Mucosa of descending colon (tissue), 3 donors: ENCODE data around the gene PABPC1L. TPM values are rescaled to one million over a fixed set of nuclear protein-coding genes. Genes with fewer than 3 reads are reported as not detected.

ENCODE experiments used
- ATAC-seq: fragments of 200-7000 bp; cut with Tn5 transposase; one replicate; pipeline ENCODE4 v1.9.1; 2020; ENCODE audit warnings: mild to moderate bottlenecking, moderate library complexity
- DNase-seq, 3 donors: peaks; one replicate each; pipeline ENCODE4 v3.0.0-alpha.2; 2020
- H3K36me3 ChIP-seq: fragments of 200-600 bp; one replicate; pipeline ENCODE4 v1.8.0; 2021; ENCODE audit warnings: low read depth, mild to moderate bottlenecking
- H3K4me1 ChIP-seq: fragments of 200-600 bp; one replicate; pipeline ENCODE4 v1.8.0; 2021; ENCODE audit warnings: low read depth, mild to moderate bottlenecking
- H3K4me3 ChIP-seq: fragments of 200-600 bp; one replicate; pipeline ENCODE4 v1.8.0; 2021; ENCODE audit warnings: mild to moderate bottlenecking
- H3K9me3 ChIP-seq: fragments of 200-600 bp; one replicate; pipeline ENCODE4 v1.8.0; 2021; ENCODE audit warnings: mild to moderate bottlenecking
- intact Hi-C, 2 donors: fragments of 100-400 bp; cut with DNase I in 1 of 2; cut with micrococcal nuclease in 1 of 2; formaldehyde crosslinking; loops; one replicate each; pipeline versions ENCODE4 v1.11.0 to v1.11.1; 2022; cut with DNase I, micrococcal nuclease
- total RNA-seq, 3 donors: library from RNA; stranded (reverse); fragmentation: NEBNext Ultra II Directional in 2 of 3; extraction: Animal tissue kit (Norgen Biotek cat#: 25700) in 2 of 3; gene quantifications; one replicate each; pipeline versions ENCODE4 v1.2.1 to v1.2.4, GENCODE V29; 2021 to 2023
- TF ChIP-seq, protein P1 (sequence below): fragments of 200-600 bp; IDR thresholded peaks from one replicate; pipeline ENCODE4 v1.8.0; 2022; ENCODE audit warnings: antibody characterized with exemption, mild to moderate bottlenecking
- donor health status: DM: no; HTN: no; CAD: no; lungs with moderate emphysema.
- donor health status: DM: no; HTN: no; CAD: no.
- donor health status: DM: no; HTN: yes; CAD: no.

PABPC1L gene
- total RNA-seq, 3 donors from 2014 or later, result 13.3 to 21.6 (median 18.7) TPM

DNA sequence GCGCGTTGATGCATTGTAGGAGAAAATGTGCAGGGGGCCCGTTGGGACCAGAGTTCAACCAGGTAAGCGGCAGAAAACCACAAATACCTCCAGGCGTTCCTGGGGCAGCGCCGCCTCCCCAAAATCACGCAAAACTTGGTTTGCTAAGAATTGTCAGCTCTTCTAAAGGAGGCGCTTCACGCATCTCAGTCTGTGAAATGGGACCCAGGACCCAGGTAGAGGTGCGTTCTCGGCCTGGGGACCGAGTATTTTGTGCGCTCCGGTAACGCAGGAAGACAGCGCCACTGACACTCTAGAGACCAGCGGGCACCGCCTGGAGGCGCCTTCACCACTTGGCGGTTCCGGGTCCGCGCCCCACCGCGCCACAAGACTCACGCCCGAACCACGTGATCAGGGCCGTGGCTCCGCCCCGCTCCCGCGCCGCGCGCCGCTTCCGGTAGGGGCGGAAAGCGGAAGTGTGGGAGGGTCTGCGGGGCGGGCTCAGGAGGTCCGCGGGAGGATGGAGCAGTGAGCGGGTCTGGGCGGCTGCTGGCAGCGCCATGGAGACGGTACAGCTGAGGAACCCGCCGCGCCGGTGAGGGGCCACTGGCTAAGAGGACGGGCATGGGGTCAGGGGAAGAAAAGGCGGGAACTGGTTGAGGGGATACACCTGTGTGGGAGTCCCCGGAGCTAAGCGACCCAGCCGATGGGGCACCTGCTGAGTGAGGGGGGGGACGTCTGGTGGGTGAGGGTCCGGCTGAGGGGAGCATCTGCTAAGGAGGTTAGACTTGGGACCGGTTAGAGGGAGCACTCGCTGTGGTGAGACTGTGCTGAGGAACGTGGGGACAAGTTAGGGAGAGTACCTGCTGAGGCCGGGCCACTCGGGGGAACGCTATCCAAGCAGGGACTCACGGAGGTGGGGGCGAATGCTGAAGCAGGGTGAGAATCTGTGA is 56.4 kb downstream of the PABPC1L start, which contains the start of gene STK4:
Gene STK4 (plus strand): TSS at position 483 of the 932 bp plus-strand sequence. CDS start 57 bp downstream, at position 540.
- TF ChIP-seq, protein P1, sequence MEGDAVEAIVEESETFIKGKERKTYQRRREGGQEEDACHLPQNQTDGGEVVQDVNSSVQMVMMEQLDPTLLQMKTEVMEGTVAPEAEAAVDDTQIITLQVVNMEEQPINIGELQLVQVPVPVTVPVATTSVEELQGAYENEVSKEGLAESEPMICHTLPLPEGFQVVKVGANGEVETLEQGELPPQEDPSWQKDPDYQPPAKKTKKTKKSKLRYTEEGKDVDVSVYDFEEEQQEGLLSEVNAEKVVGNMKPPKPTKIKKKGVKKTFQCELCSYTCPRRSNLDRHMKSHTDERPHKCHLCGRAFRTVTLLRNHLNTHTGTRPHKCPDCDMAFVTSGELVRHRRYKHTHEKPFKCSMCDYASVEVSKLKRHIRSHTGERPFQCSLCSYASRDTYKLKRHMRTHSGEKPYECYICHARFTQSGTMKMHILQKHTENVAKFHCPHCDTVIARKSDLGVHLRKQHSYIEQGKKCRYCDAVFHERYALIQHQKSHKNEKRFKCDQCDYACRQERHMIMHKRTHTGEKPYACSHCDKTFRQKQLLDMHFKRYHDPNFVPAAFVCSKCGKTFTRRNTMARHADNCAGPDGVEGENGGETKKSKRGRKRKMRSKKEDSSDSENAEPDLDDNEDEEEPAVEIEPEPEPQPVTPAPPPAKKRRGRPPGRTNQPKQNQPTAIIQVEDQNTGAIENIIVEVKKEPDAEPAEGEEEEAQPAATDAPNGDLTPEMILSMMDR, result peak; percentile 36
- intact Hi-C loops, result no loop called here
- DNase-seq (peak; percentile 97 to 98 (median 98)), ATAC-seq (peak; percentile 95)
- Histone ChIP-seq H3K36me3 (no peaks in the 10 kb centered on the region), H3K4me1 (peaks cover 17% of the 10 kb centered on the region), H3K4me3 (peak within 1 kb of the TSS; percentile 61), H3K9me3 (no peaks in the 10 kb centered on the region)

DNA sequence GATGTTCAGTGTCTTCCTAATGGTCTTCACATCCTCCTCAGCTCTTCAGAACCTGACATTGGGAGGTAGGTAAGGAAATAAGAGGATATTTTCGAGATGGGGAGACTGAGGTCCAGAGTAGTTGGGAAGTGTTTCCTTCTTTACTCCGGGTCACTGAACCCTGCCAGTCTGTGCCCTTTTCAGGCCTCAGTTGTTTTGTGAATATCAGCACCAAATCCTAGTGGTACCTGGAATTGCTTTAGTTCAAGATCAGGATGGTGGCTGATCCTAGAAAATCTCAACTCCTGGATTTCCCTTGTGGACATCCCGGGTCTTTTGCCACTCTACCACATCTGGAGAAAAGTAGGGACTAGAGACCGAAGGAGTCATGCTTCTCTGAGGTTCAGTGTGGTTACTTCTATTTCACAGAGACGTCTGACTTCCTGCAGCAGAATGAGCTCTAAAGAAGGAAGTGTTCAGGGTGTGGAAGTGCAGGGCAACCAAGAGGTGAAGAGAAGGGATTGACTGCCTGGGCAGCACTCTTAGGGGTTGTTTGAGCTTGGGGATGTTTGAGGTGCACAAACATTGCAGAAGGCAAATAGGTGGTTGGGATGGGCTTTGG is 57.4 kb downstream of the PABPC1L start:
- intact Hi-C loops, result no loop called here
- TF ChIP-seq, protein P1, result no peak
- ATAC-seq, result peak; percentile 63
- Histone ChIP-seq H3K4me3 (peak overlapping the region; percentile 61), H3K9me3 (no peaks in the 10 kb centered on the region), H3K36me3 (no peaks in the 10 kb centered on the region), H3K4me1 (peaks cover 21% of the 10 kb centered on the region)
- peak in 1 of 3 donors; percentile 48 for DNase-seq

DNA sequence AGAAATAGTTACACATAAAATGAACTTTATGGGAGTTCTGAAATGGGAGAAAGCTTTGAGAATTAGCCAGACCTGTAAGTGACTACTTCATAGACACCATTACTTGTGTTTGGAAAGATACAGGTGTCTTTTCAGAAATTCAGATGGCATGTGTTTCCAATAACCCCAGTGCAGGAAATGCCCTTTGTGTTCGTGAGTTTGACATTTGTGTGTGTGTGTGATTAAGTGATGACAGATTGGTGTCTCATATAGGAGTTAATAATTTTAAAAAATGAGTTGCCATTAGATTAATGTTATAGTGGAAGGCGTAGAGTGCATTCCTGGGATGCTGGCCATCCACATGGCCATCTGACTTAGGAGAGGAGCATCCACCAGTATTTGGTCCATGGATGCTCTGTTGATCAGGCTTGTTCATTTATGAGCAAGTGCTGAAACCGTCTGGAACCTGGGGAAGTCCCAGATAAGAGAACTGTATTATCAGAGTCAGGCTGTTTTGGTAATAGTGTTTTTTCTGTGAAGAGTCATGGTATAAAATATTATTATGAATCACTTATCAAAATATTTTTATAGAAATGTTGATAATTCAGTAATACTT is 59.5 kb downstream of the PABPC1L start:
- TF ChIP-seq, protein P1, result no peak
- H3K9me3 ChIP-seq, result no peaks in the 10 kb centered on the region

GRCh38 chr20:44970243-44970757 is 60.4 kb downstream of the PABPC1L start:
- intact Hi-C loops, result no loop called here
- no peak for ATAC-seq
- Histone ChIP-seq H3K9me3 (no peaks in the 10 kb centered on the region), H3K36me3 (no peaks in the 10 kb centered on the region), H3K4me3 (no peak overlapping the region), H3K4me1 (peaks cover 35% of the 10 kb centered on the region)
- TF ChIP-seq, protein P1, result no peak
- DNase-seq, result no peak

More for the DNA sequence above, 59.5 kb downstream of the PABPC1L start:
- Histone ChIP-seq H3K4me3 (no peak overlapping the region), H3K36me3 (no peaks in the 10 kb centered on the region), H3K4me1 (peaks cover 35% of the 10 kb centered on the region)
- intact Hi-C loops, result no loop called here
- ATAC-seq, result no peak
- no peak for DNase-seq

DNA sequence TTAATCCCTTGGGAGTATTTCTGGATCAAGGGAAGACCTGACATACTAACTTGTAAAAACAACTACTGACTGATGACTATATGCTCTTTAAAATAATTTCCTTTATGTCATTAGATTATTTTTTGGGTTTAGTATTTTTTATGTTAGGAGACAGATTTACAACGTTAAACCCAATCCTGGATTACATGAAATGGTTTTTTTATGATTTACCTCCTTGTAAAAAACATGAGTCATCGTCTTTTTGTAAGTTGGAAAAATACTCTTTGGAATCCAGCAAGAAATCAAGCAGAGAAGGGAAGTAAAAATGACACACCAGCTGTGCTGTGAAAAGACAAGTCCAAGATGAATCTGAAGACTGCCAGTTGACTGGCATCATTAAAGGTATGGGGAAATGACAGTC is 63.2 kb downstream of the PABPC1L start:
- Histone ChIP-seq H3K9me3 (no peaks in the 10 kb centered on the region), H3K4me3 (no peak overlapping the region), H3K36me3 (no peaks in the 10 kb centered on the region), H3K4me1 (peaks cover 27% of the 10 kb centered on the region)
- peak; percentile 51 for ATAC-seq
- DNase-seq, result no peak
- TF ChIP-seq, protein P1, result no peak
- intact Hi-C loops, result no loop called here
